Activated naive CD8-positive, alpha-beta T cell treated with anti-CD3 and anti-CD28 coated beads, Interleukin-2, amount 10 ng/mL, durations not matched to agents 7 days and 5 days (primary cell): Measurements from ENCODE around the gene INHA. TPM values are rescaled to one million over a fixed set of nuclear protein-coding genes. Genes with fewer than 3 reads are reported as not detected.

ENCODE experiments used
- ATAC-seq: fragments of 150-1000 bp; cut with Tn5 transposase; one replicate; pipeline ENCODE4 v1.10.0; 2021; ENCODE audit warnings: low read depth, moderate library complexity
- POLR2A ChIA-PET: fragments of 350-600 bp; sonication (Branson Sonifier 250); formaldehyde crosslinking; loops from one replicate; lab custom pipeline; 2021; ENCODE audit warnings: antibody characterized with exemption; lab: Charles Lee
- DNase-seq: peaks from one replicate; pipeline ENCODE4 v3.0.0; 2021
- H3K27ac Mint-ChIP-seq: one replicate; pipeline ENCODE4 v1.8.0; 2022; ENCODE audit warnings: mild to moderate bottlenecking, mixed read lengths
- H3K27me3 Mint-ChIP-seq: one replicate; pipeline ENCODE4 v1.8.0; 2022; ENCODE audit warnings: mild to moderate bottlenecking, moderate library complexity, mixed read lengths
- H3K36me3 Mint-ChIP-seq: one replicate; pipeline ENCODE4 v1.8.0; 2021; ENCODE audit warnings: mild to moderate bottlenecking, mixed read lengths
- H3K4me1 Mint-ChIP-seq: one replicate; pipeline ENCODE4 v1.8.0; 2021; ENCODE audit warnings: mixed read lengths
- H3K4me3 Mint-ChIP-seq: one replicate; pipeline ENCODE4 v1.8.0; 2022; ENCODE audit warnings: mild to moderate bottlenecking, moderate library complexity, mixed read lengths
- H3K9me3 Mint-ChIP-seq: one replicate; pipeline ENCODE4 v1.8.0; 2021; ENCODE audit warnings: mixed read lengths
- total RNA-seq, 2 experiments: library from RNA; stranded (reverse); gene quantifications; one replicate each; pipeline ENCODE4 v1.2.3, GENCODE V29; 2021

The INHA gene
- total RNA-seq, 2 experiments from 2014 or later = not detected

DNA sequence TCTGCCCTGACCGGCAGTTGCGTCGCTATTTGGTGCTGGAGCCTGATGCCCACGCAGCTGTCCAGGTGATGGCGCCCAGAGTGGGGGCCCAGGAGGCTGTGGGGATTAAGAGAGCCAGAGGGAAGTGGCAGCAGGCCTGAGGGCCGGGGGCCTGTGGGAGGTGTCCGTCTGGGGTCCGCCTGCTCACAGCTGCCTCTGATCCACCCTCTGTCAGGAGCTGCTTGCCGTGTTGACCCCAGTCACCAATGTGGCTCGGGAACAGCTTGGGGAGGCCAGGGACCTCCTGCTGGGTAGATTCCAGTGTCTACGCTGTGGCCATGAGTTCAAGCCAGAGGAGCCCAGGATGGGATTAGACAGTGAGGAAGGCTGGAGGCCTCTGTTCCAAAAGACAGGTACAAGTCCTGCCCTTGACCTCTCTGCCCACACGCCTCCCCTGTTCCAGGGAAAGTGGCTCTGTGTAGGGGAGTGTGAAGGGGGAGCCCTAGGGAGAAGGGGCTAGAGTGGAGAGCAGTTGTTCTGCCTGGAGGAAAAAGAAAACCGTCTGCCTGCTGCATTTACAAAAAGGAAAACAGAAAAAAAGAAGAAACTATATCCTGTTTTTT is 37.1 kb downstream of the INHA start:
- DNase-seq (no peak), ATAC-seq (no peak)
- Mint-ChIP-seq H3K27me3 (no peaks in the 10 kb centered on the region), H3K4me3 (no peak overlapping the region), H3K4me1 (peaks cover 11% of the 10 kb centered on the region), H3K27ac (no peak overlapping the region), H3K36me3 (peaks cover 11% of the 10 kb centered on the region), H3K9me3 (no peaks in the 10 kb centered on the region)
- POLR2A ChIA-PET = interaction anchor here (1.8 kb wide), 1 partner anchor 12 kb away, joined by 4 read pairs; the partner anchor contains the start of gene STK11IP

DNA sequence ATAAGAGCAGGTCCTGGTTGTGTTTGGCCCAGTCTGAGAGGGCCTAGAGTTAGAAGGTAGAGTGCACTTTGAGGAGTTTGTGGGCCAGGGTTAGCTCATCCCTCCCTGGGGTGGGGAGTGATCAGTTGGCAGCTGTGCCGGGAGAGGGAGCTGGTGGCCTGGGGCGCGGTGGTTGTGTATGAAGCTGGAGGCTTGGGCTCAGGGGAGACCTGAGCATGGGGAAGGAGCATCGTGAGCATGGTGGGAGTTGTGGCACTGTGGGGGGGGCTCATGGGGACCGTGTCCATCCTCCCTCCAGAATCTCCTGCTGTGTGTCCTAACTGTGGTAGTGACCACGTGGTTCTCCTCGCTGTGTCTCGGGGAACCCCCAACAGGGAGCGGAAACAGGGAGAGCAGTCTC is 39.2 kb downstream of the INHA start:
- Mint-ChIP-seq H3K36me3 (peaks cover 8% of the 10 kb centered on the region), H3K4me3 (no peak overlapping the region), H3K27ac (no peak overlapping the region), H3K4me1 (peaks cover 11% of the 10 kb centered on the region), H3K27me3 (no peaks in the 10 kb centered on the region), H3K9me3 (no peaks in the 10 kb centered on the region)
- no peak for ATAC-seq
- POLR2A ChIA-PET = no interaction called here
- no peak for DNase-seq

DNA sequence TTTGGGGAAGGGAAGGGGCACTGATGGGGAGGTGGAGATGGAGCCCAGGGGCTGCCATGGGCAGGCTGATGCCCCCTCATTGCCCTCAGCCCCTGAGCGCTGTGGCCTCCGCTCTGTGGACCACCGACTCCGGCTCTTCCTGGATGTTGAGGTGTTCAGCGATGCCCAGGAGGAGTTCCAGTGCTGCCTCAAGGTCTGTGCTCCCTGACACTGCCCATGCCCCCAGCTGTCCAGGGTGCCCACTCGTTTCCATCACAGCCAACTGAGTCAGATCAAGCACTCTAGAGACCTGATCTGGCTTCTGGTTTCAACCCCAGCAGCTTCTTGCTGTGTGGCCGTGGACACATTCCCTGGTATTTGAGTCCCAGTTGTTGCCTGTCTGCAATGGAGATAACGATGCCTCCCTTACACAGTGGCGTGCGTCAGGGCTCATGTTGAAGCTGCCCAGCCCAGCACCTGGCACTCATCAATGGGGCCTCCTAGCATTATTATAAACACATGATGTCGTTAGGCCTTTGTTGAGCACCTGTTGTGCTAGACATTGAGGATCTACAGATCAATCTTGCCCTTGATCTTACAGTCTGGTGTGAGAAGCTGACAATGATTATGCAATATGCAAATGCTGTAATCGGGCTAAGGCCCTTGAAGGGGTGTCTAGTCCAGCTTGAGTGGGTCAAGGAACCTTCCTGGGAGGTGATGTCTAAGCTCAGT is 39.9 kb downstream of the INHA start:
- Mint-ChIP-seq H3K4me3 (no peak overlapping the region), H3K27me3 (no peaks in the 10 kb centered on the region), H3K27ac (no peak overlapping the region), H3K4me1 (peaks cover 11% of the 10 kb centered on the region), H3K9me3 (no peaks in the 10 kb centered on the region), H3K36me3 (peaks cover 8% of the 10 kb centered on the region)
- ATAC-seq (no peak), DNase-seq (no peak)
- POLR2A ChIA-PET = interaction anchor here (0.7 to 0.8 kb wide), 2 partner anchors 10 to 84 kb away, joined by 3 read pairs; no protein-coding TSS in a partner anchor

GRCh38 chr2:219612577-219613286 is 40.6 kb downstream of the INHA start:
- ATAC-seq (peak; percentile 38), DNase-seq (no peak)
- H3K4me3 Mint-ChIP-seq = no peak overlapping the region
- H3K4me1 Mint-ChIP-seq = peaks cover 11% of the 10 kb centered on the region
- H3K27ac Mint-ChIP-seq = no peak overlapping the region
- H3K27me3 Mint-ChIP-seq = no peaks in the 10 kb centered on the region
- no peaks in the 10 kb centered on the region for H3K9me3 Mint-ChIP-seq
- H3K36me3 Mint-ChIP-seq = peaks cover 6% of the 10 kb centered on the region
- POLR2A ChIA-PET = interaction anchor here (0.7 to 0.8 kb wide), 2 partner anchors 10 to 84 kb away, joined by 3 read pairs; no protein-coding TSS in a partner anchor

DNA sequence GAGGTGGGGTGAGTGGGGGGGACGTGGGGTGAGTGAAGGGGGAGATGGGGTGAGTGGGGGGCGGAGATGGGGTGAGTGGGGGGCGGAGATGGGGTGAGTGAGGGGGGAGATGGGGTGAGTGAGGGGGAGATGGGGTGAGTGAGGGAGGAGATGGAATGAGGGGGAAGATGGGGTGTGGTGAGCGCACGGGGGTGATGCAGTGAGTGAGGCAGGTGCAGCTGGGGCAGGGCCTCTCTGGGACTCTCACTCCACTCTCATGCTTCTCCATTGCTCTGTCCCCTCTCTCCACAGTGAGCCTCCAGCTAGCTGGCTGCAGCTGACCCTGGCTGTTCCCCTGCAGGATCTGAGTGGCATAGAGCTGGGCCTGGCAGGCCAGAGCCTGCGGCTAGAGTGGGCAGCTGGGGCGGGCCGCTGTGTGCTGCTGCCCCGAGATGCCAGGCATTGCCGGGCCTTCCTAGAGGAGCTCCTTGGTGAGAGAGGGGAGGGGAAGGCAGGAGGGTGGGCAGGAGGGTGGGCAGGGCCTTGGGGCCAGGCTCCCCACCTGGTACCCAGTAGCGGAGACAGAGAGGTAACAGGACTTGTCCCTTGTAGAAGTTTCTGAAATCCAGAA is 41.5 kb downstream of the INHA start:
- Mint-ChIP-seq H3K9me3 (no peaks in the 10 kb centered on the region), H3K27ac (no peak overlapping the region), H3K4me3 (no peak overlapping the region), H3K36me3 (peaks cover 6% of the 10 kb centered on the region), H3K4me1 (peaks cover 9% of the 10 kb centered on the region), H3K27me3 (no peaks in the 10 kb centered on the region)
- no peak for DNase-seq
- no peak for ATAC-seq
- POLR2A ChIA-PET = no interaction called here

DNA sequence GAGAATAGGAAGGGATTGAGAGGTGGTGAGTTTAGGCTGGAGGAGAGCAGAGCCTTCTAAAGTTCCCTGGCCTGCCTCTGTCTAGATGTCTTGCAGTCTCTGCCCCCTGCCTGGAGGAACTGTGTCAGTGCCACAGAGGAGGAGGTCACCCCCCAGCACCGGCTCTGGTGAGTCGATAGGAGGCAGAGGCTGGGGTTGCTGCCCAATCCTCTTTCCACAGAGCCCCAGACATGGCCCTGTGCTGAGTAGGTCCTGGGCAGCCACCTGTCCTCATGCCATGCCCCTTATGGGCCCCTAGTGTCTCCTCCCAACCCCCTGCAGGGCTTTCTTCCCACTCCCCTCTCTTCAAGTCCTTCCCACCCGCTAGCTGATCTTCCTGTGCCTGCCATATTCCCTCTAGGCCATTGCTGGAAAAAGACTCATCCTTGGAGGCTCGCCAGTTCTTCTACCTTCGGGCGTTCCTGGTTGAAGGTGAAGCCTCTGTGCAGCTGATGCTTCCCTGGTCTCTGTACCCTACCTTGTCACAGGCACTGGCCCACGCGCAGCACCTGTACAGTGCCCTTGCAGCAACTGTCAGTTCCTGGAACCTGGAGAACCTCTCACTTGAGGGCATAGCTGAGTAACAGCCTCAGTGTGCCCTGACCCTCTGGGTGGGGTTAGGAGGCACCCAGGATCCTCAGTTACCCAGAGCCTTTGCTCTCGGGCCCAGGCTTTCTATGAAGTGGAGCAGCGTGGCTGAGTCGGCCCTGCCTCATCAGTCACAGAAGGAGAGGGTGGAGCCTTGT is 42.2 kb downstream of the INHA start:
- H3K4me3 Mint-ChIP-seq = no peak overlapping the region
- H3K4me1 Mint-ChIP-seq = peaks cover 9% of the 10 kb centered on the region
- no peaks in the 10 kb centered on the region for H3K9me3 Mint-ChIP-seq
- POLR2A ChIA-PET = no interaction called here
- no peak overlapping the region for H3K27ac Mint-ChIP-seq
- peaks cover 5% of the 10 kb centered on the region for H3K36me3 Mint-ChIP-seq
- ATAC-seq = no peak
- H3K27me3 Mint-ChIP-seq = no peaks in the 10 kb centered on the region
- no peak for DNase-seq

GRCh38 chr2:219615036-219615435 is 42.9 kb downstream of the INHA start:
- no peak overlapping the region for H3K4me3 Mint-ChIP-seq
- H3K27me3 Mint-ChIP-seq = no peaks in the 10 kb centered on the region
- H3K36me3 Mint-ChIP-seq = peaks cover 5% of the 10 kb centered on the region
- no peak overlapping the region for H3K27ac Mint-ChIP-seq
- POLR2A ChIA-PET = no interaction called here
- DNase-seq (no peak), ATAC-seq (no peak)
- peaks cover 9% of the 10 kb centered on the region for H3K4me1 Mint-ChIP-seq
- no peaks in the 10 kb centered on the region for H3K9me3 Mint-ChIP-seq

DNA sequence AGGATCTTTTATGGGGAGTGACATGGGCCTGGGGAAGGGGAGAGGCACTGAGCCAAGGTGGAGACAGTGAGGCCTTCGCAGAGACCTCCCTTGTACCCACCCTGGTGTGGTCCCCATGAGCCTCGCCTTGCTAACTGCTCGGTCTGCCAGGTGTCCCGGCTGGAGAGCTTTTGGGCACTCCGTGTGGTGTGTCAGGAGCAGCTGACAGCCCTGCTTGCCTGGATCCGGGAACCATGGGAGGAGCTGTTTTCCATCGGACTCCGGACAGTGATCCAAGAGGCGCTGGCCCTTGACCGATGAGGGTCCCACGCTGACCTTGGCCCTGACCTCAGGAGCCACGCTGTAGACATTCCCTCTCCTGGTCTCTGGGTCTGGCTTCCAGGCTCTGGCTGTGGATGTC is 43.8 kb downstream of the INHA start:
- no peak overlapping the region for H3K4me3 Mint-ChIP-seq
- H3K27ac Mint-ChIP-seq = no peak overlapping the region
- POLR2A ChIA-PET = no interaction called here
- no peak for ATAC-seq
- DNase-seq = no peak
- H3K36me3 Mint-ChIP-seq = peaks cover 5% of the 10 kb centered on the region
- peaks cover 9% of the 10 kb centered on the region for H3K4me1 Mint-ChIP-seq
- H3K9me3 Mint-ChIP-seq = no peaks in the 10 kb centered on the region
- H3K27me3 Mint-ChIP-seq = no peaks in the 10 kb centered on the region

DNA sequence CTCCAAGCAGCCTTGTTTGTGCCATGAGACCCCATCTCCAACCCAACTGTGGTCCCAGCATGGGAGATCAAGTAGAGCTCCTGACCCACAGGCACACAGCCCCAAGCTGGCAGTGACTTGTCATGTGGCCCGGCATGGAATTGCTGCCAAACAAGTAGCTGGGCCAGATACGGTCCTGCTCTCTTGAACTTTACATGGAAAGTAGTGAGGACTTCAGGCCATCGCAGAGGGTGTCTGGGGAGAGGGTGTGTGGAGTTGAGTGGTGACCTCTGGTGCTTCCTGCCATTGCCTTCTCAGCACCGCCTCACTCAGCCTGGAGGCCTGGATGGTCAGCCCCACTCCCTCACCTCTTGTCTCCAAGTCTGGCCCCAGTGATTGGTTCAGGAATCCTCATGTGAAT is 44.4 kb downstream of the INHA start:
- H3K27me3 Mint-ChIP-seq = no peaks in the 10 kb centered on the region
- peaks cover 9% of the 10 kb centered on the region for H3K4me1 Mint-ChIP-seq
- no peak for ATAC-seq
- peaks cover 2% of the 10 kb centered on the region for H3K36me3 Mint-ChIP-seq
- DNase-seq = no peak
- no peaks in the 10 kb centered on the region for H3K9me3 Mint-ChIP-seq
- no peak overlapping the region for H3K4me3 Mint-ChIP-seq
- no peak overlapping the region for H3K27ac Mint-ChIP-seq
- POLR2A ChIA-PET = no interaction called here

DNA sequence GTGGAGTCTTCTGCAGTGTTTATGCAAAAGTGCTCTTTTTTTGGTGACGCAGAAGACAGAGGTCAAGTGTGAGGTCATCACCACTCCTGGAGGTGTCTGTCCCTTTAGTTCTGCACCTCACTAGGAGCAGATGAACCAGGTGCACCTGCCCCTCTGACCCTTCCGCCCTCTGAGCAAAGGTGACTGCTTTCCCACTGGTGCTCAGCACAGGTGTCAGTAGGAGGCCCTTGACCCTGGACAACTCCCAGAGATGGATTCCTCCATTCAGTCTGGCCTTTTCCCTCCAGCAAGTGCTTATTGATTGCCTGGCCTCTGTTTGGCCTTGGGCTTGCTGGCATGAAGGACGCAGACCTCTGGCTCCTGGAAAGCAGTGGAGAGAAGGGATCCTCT is 46.6 kb downstream of the INHA start:
- Mint-ChIP-seq H3K4me1 (no peaks in the 10 kb centered on the region), H3K4me3 (no peak overlapping the region), H3K9me3 (no peaks in the 10 kb centered on the region), H3K27me3 (peaks cover under 1% of the 10 kb centered on the region), H3K27ac (no peak overlapping the region), H3K36me3 (no peaks in the 10 kb centered on the region)
- DNase-seq (no peak), ATAC-seq (no peak)
- POLR2A ChIA-PET = no interaction called here

GRCh38 chr2:219619235-219619634 is 47.1 kb downstream of the INHA start:
- H3K27ac Mint-ChIP-seq = no peak overlapping the region
- peaks cover 6% of the 10 kb centered on the region for H3K27me3 Mint-ChIP-seq
- ATAC-seq (no peak), DNase-seq (no peak)
- H3K36me3 Mint-ChIP-seq = no peaks in the 10 kb centered on the region
- no peak overlapping the region for H3K4me3 Mint-ChIP-seq
- no peaks in the 10 kb centered on the region for H3K4me1 Mint-ChIP-seq
- H3K9me3 Mint-ChIP-seq = no peaks in the 10 kb centered on the region
- POLR2A ChIA-PET = no interaction called here

- DNase-seq (no peak), ATAC-seq (no peak)
- Mint-ChIP-seq H3K36me3 (no peaks in the 10 kb centered on the region), H3K4me1 (no peaks in the 10 kb centered on the region), H3K27ac (no peak overlapping the region), H3K4me3 (no peak overlapping the region), H3K9me3 (no peaks in the 10 kb centered on the region), H3K27me3 (peaks cover 8% of the 10 kb centered on the region)
- POLR2A ChIA-PET = interaction anchor here (0.7 kb wide), 1 partner anchor 10 kb away, joined by 4 read pairs; no protein-coding TSS in a partner anchor
These were observed 48.4 kb downstream of the INHA start for GRCh38 chr2:219620546-219620945.

DNA sequence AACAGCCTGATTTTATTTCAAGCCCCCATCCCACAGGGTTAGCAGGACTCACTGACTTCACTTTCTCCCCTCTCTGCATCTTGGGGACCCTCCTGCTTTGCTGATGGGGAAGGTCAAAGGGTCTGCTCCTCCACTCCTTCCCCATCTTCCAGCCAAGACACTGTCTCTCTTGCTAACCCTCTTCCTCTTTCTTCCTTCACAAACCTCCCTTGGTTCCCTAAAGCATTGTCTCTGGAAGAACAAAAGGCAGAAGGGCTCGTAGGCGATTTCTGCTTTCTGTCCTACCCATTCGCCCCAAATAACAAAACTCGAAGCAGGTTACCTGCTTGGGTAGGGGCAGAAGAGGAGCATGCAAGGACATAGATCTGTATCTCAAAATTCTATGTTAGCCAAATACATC is 49.8 kb downstream of the INHA start:
- Mint-ChIP-seq H3K27ac (no peak overlapping the region), H3K9me3 (no peaks in the 10 kb centered on the region), H3K4me1 (no peaks in the 10 kb centered on the region), H3K27me3 (peaks cover 18% of the 10 kb centered on the region), H3K36me3 (no peaks in the 10 kb centered on the region), H3K4me3 (no peak overlapping the region)
- POLR2A ChIA-PET = no interaction called here
- ATAC-seq = no peak
- DNase-seq = no peak
